ENCODE data around the gene LRR1. TPM values are rescaled to one million over a fixed set of nuclear protein-coding genes. Genes with fewer than 3 reads are reported as not detected.
A peak's percentile ranks its signal among the peaks of the same experiment; 100 is the strongest.

The LRR1 gene
- total RNA-seq (2011; cell fraction: chromatin; rRNA removed; ENCODE audit: low replicate concordance) = 19.6 and 52.5 TPM in 2 replicates
- total RNA-seq (2011; cell fraction: nucleolus; rRNA removed) = 11.5 and 18.7 TPM in 2 replicates
- total RNA-seq (2011; cell fraction: nucleoplasm; rRNA removed) = 26.2 and 30.9 TPM in 2 replicates
- 34.0 and 34.8 TPM in 2 replicates for total RNA-seq (2014; rRNA removed)
- total RNA-seq (2014; rRNA removed; fragmentation: Illumina TruSeq; extraction: Trizol) = 29.0 and 33.9 TPM in 2 replicates
- 33.6 and 36.4 TPM in 2 replicates for total RNA-seq (2015; rRNA removed; fragmentation: Illumina TruSeq; extraction: Trizol)
- total RNA-seq (2021) = 30.7 and 35.3 TPM in 2 replicates
- polyA plus RNA-seq (2011; rRNA removed) = 25.1 and 31.8 TPM in 2 replicates
- polyA plus RNA-seq (2011; cell fraction: cytosol; rRNA removed) = 11.3 and 20.1 TPM in 2 replicates
- 9.1 and 11.2 TPM in 2 replicates for polyA plus RNA-seq (2011; cell fraction: nucleus; rRNA removed)
- polyA plus RNA-seq (2012) = 19.6 and 26.4 TPM in 2 replicates
- polyA plus RNA-seq (2014; fragmentation: Illumina TruSeq; extraction: Trizol) = 26.5 and 31.8 TPM in 2 replicates
- 10 to 100 TPM; 56.5 to 58.1 TPM for polyA plus RNA-seq (2014; fragmentation: Nextera tagmentation; extraction: Ambion mirVana)
- 29.3 and 34.7 TPM in 2 replicates for polyA plus RNA-seq (2014; rRNA removed)
- 21.7 and 23.9 TPM in 2 replicates for polyA minus RNA-seq (2011; rRNA and poly(A)+ RNA removed)
- polyA minus RNA-seq (2011; cell fraction: cytosol; rRNA and poly(A)+ RNA removed) = 6.6 and 7.9 TPM in 2 replicates
- 9.6 and 15.3 TPM in 2 replicates for polyA minus RNA-seq (2011; cell fraction: nucleus; rRNA and poly(A)+ RNA removed)
- Bru-seq, nascent RNA = percentile 78 among the genes with signal in this experiment
- percentile 79 among the genes with signal in this experiment for BruChase-seq, experiment 1, labeled RNA remaining after a 2-hour chase
- percentile 77 among the genes with signal in this experiment for BruChase-seq, experiment 2, labeled RNA remaining after a 6-hour chase
- long read RNA-seq, experiment 1, transcript LRR1-202 (3 exons, 957 nt) = major isoform, 24 of 84 reads
- long read RNA-seq, experiment 1, transcript LRR1-201 (4 exons, 1,745 nt) = minor isoform, 23 of 84 reads
- long read RNA-seq, experiment 1, partial matches to known transcripts = 23 of 84 reads
- long read RNA-seq, experiment 1, other reads (novel, unspliced or antisense) = 14 of 84 reads
- long read RNA-seq, experiment 2, transcript LRR1-202 (3 exons, 957 nt) = major isoform, 12 of 33 reads
- long read RNA-seq, experiment 2, transcript LRR1-201 (4 exons, 1,745 nt) = minor isoform, 10 of 33 reads
- long read RNA-seq, experiment 2, partial matches to known transcripts = 7 of 33 reads
- long read RNA-seq, experiment 2, other reads (novel, unspliced or antisense) = 4 of 33 reads
- long read RNA-seq, experiment 3, transcript LRR1-201 (4 exons, 1,745 nt) = major isoform, 13 of 35 reads
- long read RNA-seq, experiment 3, transcript LRR1-202 (3 exons, 957 nt) = major isoform, 13 of 35 reads
- long read RNA-seq, experiment 3, partial matches to known transcripts = 3 of 35 reads
- long read RNA-seq, experiment 3, other reads (novel, unspliced or antisense) = 6 of 35 reads

GRCh38 chr14:49598485-49599300, at the start of gene LRR1:
Gene LRR1 (plus strand): TSS chr14:49598940. CDS start chr14:49599021, 81 bp downstream.
- Histone ChIP-seq H3K9me3 (replicated peaks; ENCODE audit: control insufficient read depth, insufficient read depth, low read depth, low read length) (no peaks in the 10 kb centered on the region), H3K79me2 (ENCODE audit: control insufficient read depth, insufficient read depth, low read length) (peaks cover 45% of the 10 kb centered on the region), H3K9me1 (ENCODE audit: control insufficient read depth, insufficient read depth, low read length) (no peaks in the 10 kb centered on the region), H3K4me1 (replicated peaks in 1 of 2; ENCODE audit: control insufficient read depth in 2 of 2, insufficient read depth in 2 of 2, low read length in 2 of 2) (peaks cover 12 to 25% of the 10 kb centered on the region in 2 experiments), H3K36me3 (ENCODE audit: control insufficient read depth, insufficient read depth, low read length) (peaks cover 21% of the 10 kb centered on the region; the same call in 2 of the 3 replicates), H3K27me3 (ENCODE audit: control insufficient read depth in 2 of 2, insufficient read depth in 2 of 2, low read length in 2 of 2) (no peaks in the 10 kb centered on the region), H2AFZ (ENCODE audit: low read depth, low read length) (peak within 1 kb of the TSS; percentile 86), H3K4me2 (ENCODE audit: insufficient read depth, low read length) (peak within 1 kb of the TSS; percentile 88), H3K4me3 (peak within 1 kb of the TSS; percentile 53), H3K9ac (ENCODE audit: insufficient read depth in 1 of 2, low read depth in 2 of 2, low read length in 2 of 2) (peak within 1 kb of the TSS; percentile 92 to 100), H3K27ac (ENCODE audit: extremely low read depth, low read depth, low read length) (peak within 1 kb of the TSS; percentile 96), H4K20me1 (replicated peaks; ENCODE audit: control insufficient read depth, insufficient read depth, low read length) (no peaks in the 10 kb centered on the region)
- FAIRE-seq = peak; percentile 48
- intact Hi-C loops (cut with micrococcal nuclease) (loop anchor here (1.0 to 2.0 kb wide), 2 partner anchors 22 to 34 kb away; partner anchors contain the start of genes MGAT2 and RPL36AL), in situ Hi-C loops (cut with MboI) (no loop called here)
- no TSS peak for BruUV-seq (replicated peaks)
- POLR2A ChIA-PET = interaction anchor here (0.6 to 2.4 kb wide), 8 partner anchors 13 to 246 kb away, joined by 3 to 16 read pairs (median 4); partner anchors contain the start of genes MGAT2, RPL36AL and RPS29
- under 1% methylated on average over 41 of the region's 77 CpGs for WGBS (ENCODE audit: insufficient coverage, low coverage, missing lambda C conversion rate)
- DNase-seq (ENCODE audit: extremely low read depth in 1 of 4, low spot score in 3 of 4) = peak; percentile 59 to 81 (median 64)
- CTCF ChIA-PET (ENCODE audit: low intra/inter-chr PET ratio) = interaction anchor here (2.4 kb wide), 1 partner anchor 12 kb away, joined by 6 read pairs; no protein-coding TSS in a partner anchor
- ATAC-seq = peak; percentile 74
- TF ChIP-seq COPS2 (conservative IDR thresholded peaks at IDR 0.05) = no peak
- TF ChIP-seq BRD9 (IDR thresholded peaks at IDR 0.05; ENCODE audit: low read depth, partially characterized antibody) = peak; percentile 11
- TF ChIP-seq RAD21 (CRISPR knock-in tag; conservative IDR thresholded peaks at IDR 0.05 in 1 of 2, IDR thresholded peaks at IDR 0.05 in 1 of 2) = no peak
- TF ChIP-seq PPARD (CRISPR knock-in tag; IDR thresholded peaks at IDR 0.05) = no peak
- TF ChIP-seq ZNF280A (IDR thresholded peaks at IDR 0.05; ENCODE audit: low read depth, partially characterized antibody) = no peak
- peak; percentile 18 for TF ChIP-seq HMGN3 (IDR thresholded peaks at IDR 0.05; ENCODE audit: borderline replicate concordance, extremely low read depth, insufficient read length, low read depth, low read length)
- TF ChIP-seq IFI16 (CRISPR knock-in tag; IDR thresholded peaks at IDR 0.05) = no peak
- TF ChIP-seq NR0B1 (IDR thresholded peaks at IDR 0.05; ENCODE audit: partially characterized antibody) = no peak
- no peak for TF ChIP-seq STAG1 (CRISPR knock-in tag; IDR thresholded peaks at IDR 0.05; ENCODE audit: borderline replicate concordance)

Data from K562 (cell line).